Activated naive CD4-positive, alpha-beta T cell treated with anti-CD3 and anti-CD28 coated beads, Interleukin-2, amount 50 U/mL, for 16 hours (primary cell): Measurements from ENCODE around the gene DLG2.

ENCODE experiments used
- DNase-seq: peaks from one replicate; pipeline ENCODE4 v3.0.0-alpha.2; 2020

Gene DLG2

GRCh38 chr11:84962018-84962417 is 665.1 kb downstream of the DLG2 start:
- DNase-seq = no peak

DNA sequence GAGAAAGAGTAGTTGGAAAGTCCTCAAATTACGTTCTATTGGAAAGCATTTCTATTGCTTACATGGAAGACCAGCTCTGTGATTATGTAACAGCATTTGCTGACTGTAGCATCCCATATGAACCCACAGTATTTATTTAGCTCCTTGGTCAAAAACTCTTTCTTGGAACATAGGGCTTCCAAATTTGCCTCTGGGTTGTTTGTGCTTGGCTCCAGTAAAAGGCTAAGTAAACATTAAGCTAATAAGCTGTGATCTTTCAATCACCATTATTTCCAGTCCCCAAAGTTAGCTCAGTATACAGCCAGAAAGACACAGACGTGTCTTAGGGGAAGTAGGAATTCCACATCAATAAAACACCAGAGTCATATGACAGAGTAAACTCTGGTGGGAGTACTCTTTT is 668.8 kb downstream of the DLG2 start:
- no peak for DNase-seq

GRCh38 chr11:84950569-84951270 is 676.4 kb downstream of the DLG2 start:
- DNase-seq = no peak

- DNase-seq = no peak
These were observed 679.1 kb downstream of the DLG2 start for GRCh38 chr11:84947970-84948580.

DNA sequence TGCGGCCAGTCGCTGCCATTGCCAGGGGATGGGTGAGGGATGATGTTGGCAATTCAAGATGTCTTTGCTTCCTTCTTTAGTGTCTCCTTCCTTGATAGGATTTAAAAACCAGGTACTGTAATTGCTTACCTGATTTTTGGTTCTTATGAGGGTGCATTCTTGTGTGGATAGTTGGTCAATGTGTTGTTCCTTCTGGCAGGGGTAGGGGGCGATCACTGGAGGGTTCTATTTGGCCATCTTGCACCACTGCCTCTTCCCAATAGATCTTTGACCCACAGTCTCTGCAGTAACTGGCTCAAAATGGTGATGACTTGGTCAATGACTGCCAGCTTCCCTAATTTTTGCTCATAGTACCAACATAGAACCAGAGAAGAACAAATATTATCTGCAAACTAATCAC is 680.1 kb downstream of the DLG2 start:
- no peak for DNase-seq

DNA sequence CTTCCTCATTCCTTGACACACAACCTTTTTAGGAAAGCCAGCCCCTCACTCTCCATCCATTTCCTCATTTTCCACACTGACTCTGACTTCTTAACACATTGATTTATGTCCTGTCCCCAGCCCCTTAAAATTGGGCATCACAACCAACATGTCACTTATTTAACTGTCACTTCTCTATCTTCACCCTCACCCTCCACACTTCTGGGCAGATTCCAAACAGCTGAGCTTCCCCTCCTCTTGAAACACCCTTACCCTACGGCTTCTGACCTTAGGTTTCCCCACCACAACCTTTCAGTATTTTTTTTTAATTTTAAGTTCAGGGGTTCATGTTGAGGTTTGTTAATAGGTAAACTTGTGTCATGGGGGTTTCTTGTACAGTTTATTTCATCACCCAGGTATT is 696.3 kb downstream of the DLG2 start:
- no peak for DNase-seq

- no peak for DNase-seq
These were observed 697.4 kb downstream of the DLG2 start for GRCh38 chr11:84929738-84930137.

DNA sequence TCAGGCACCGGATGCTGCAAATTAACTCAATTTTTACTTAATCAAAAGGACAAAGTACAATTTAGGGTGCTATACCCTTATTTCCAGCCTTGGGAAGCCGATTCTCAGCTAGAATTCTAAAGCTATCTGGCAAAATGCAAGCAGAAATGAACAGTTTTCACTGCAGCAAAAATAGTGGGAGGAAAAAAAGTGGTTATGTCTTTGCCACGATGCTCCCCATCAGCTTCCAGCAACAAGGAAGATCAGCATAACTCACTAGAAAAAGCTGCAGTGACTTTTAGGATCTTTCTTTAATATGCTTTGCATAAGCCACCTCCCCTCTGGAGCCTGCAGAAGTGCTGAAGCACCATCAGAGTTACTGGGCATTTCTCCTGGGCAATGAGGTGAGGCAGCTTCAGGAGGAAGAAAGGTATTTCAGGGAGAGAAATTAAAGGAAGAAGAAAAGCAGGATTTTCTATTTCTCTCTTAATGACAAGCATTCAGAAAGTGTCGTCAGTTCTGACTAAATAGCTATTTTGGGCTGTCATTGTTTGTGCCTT is 702.9 kb downstream of the DLG2 start:
- DNase-seq = no peak

DNA sequence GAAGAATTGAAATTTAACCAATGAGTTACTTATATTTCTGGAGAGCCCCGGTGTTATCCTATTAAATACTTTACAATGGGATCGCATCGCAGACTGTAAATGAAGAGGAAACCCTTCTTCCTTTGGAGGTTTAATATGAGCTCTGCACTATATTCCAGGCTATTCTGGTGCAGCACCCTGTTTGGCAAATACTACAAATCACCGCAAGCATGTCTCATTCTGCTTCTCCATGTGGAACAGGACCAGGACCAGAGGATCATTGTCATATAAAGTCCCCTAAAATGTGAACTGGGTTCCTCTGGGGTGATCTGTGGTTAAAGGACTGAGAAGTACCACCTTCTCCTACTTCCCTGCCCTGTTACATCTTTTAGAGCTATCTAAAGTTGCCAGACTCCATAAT is 703.7 kb downstream of the DLG2 start:
- no peak for DNase-seq

- no peak for DNase-seq
These were observed 704.3 kb downstream of the DLG2 start for GRCh38 chr11:84922836-84923235.

DNA sequence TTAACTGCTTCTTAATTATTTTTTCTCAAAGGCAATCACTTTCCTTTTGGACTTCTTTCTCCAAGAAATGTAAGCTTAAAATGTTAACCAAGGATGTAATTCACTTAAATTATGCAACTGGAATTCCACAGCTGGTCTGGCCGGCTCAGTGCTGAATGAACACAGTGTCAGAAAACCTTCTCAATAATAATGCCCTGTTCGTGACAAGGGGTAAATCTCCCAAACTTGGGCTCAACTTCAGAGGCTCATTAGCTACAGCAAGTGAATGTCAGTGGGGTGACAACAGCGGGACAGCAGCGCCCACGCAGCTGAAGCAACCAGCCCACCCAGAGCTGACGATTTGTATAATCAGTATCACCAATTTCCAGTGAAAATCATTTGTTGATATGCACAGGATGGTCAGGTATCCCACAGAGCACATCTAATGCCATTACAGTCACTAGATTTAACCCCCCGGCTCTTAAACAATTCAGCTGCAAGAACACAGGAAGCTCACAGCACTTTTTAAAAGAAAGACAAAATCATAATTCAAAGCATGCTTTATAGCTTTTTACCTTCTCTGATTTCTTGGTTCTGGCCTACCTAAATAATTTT is 704.8 kb downstream of the DLG2 start:
- no peak for DNase-seq

DNA sequence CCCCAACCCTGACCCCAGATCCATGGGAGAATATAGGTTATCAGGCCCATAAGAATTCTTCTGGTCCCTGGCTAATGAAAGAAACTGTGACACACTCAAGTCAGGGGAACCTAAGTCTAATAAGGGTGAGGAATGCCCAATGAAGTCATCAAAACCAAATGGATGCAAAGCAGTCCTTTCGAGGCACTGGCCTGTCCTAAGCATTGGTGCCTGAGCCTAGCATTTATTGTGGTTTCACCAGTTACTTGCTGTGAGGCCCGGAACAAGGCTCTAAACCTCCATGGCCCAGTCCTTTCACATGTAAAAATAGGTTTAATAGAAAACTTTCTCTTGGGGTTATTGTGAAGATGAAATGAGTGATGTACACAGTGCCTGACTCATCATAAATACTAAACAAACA is 712.6 kb downstream of the DLG2 start:
- no peak for DNase-seq

GRCh38 chr11:84909740-84910139 is 717.4 kb downstream of the DLG2 start:
- no peak for DNase-seq

GRCh38 chr11:84906995-84907394 is 720.1 kb downstream of the DLG2 start:
- no peak for DNase-seq

- no peak for DNase-seq
These were observed 721.7 kb downstream of the DLG2 start for GRCh38 chr11:84905411-84905810.

DNA sequence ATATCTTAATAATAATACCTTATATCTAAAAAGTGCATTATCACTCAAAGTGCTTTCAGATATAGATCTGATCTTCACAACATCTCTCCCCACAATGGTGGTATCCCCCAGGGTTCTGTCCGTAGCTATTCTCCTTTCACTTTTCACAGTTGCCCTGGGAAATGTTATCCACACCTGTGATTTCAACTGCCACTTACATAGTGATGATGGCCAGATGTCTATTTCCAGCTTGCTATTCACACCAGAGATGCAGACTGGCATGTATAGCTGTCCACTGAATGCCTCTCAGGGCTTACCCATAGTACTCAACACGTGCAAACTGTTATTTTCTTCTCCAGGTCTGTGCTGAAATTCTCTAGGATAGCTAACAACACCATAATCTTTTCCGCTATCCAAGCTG is 724.7 kb downstream of the DLG2 start:
- DNase-seq = no peak

GRCh38 chr11:84901991-84902390 is 725.2 kb downstream of the DLG2 start:
- DNase-seq = no peak

GRCh38 chr11:84899740-84900139 is 727.4 kb downstream of the DLG2 start:
- no peak for DNase-seq

GRCh38 chr11:84899134-84899533 is 728.0 kb downstream of the DLG2 start:
- no peak for DNase-seq

DNA sequence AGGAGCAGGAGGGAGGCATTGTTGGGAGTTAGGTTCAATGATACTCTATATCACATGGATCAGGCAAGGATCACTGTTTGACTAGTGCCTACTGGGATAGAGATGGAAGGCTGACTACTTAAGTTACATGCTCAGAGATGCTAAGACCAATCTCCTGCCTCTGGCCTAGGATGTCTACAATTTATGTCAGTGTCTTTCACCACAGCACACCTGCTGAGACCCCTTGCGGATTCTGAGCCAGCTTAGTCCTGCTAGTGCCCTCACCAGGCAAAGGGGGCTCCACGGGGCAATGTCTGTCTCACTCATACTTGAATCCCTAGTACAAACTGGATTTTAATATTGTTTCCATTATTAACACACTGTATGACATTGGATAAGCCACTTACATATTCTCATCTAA is 732.5 kb downstream of the DLG2 start:
- no peak for DNase-seq

DNA sequence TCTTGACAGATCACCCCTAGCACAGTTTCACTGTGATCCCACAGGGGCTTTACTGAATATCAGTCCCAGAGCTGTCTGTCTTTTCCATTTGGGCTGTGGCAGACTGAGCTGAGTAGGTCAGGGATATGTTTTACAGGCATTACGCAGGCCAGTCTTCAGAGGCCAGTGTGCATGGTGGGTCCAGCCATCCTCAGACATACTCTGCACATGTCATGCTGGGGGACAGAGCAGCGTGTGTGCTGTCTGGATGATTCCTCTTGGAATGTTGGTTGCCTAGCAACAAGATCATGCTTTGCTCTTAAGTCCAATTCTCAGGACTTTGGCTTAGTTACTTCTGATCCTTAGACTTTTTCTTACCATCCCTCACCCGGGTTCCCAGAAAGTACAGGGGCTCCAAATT is 736.5 kb downstream of the DLG2 start:
- no peak for DNase-seq

GRCh38 chr11:84889556-84889955 is 737.6 kb downstream of the DLG2 start:
- DNase-seq = no peak

- DNase-seq = no peak
These were observed 740.0 kb downstream of the DLG2 start for GRCh38 chr11:84887055-84887629.

DNA sequence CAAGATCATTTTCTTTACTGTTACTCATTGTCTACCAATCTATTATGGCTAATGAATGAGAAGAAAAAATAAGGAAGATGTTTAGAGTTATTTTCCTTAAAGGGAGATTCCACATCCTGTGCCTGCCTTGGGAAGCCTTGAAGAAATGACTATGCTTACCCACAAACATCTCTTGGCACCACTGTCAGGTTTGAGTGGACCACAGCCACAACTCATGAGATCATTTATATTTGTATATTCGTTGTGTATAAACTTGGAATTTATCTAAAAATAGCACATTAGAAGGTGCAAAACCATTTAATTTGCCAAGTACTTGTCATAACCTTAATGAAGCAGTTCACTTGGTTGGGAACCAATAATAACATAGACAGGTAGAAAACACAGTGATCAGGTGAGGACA is 740.8 kb downstream of the DLG2 start:
- DNase-seq = no peak
